Ovary (tissue), 9 donors: Measurements from ENCODE around the gene PP2D1. TPM values are rescaled to one million over a fixed set of nuclear protein-coding genes. Genes with fewer than 3 reads are reported as not detected.

Source experiments
- DNase-seq, 5 donors: peaks; one replicate each; pipeline ENCODE4 v3.0.0-alpha.2; 2019 to 2020
- H3K27ac ChIP-seq, 2 donors: fragments of 200-600 bp; one replicate each; pipeline versions ENCODE4 v1.5.1 to v1.8.0; 2019 to 2022
- H3K27me3 ChIP-seq: fragments of 200-600 bp; one replicate; pipeline ENCODE4 v1.8.0; 2022
- H3K36me3 ChIP-seq: fragments of 200-600 bp; sonication (generic); one replicate; pipeline ENCODE4 v1.5.1; 2019
- H3K4me1 ChIP-seq: one replicate; pipeline ENCODE4 v1.8.1; 2013; ENCODE audit warnings: mild to moderate bottlenecking, moderate library complexity; ENCODE audit not compliant: insufficient read depth
- H3K4me3 ChIP-seq: fragments of 200-600 bp; sonication (generic); one replicate; pipeline ENCODE4 v1.5.1; 2017
- H3K9me3 ChIP-seq, 2 donors: fragments of 200-600 bp in 1 of 2; sonication (generic) in 1 of 2; one replicate each; pipeline versions ENCODE4 v1.5.1 to v1.8.1; 2013 to 2019; ENCODE audit warnings: mild to moderate bottlenecking in 1 of 2, moderate library complexity in 1 of 2
- CTCF ChIP-seq, 3 donors: fragments of 450-650 bp in 2 of 3; fragments of 200-600 bp in 1 of 3; IDR thresholded peaks; one replicate each; pipeline versions ENCODE4 v1.5.1 to v1.8.0; 2016 to 2022; ENCODE audit warnings: antibody characterized with exemption in 3 of 3, mild to moderate bottlenecking in 1 of 3
- EP300 ChIP-seq: sonication (generic); formaldehyde crosslinking; IDR thresholded peaks from one replicate; pipeline ENCODE4 v1.6.1; 2017; ENCODE audit warnings: antibody characterized with exemption
- POLR2A ChIP-seq: fragments of 450-650 bp; IDR thresholded peaks from one replicate; pipeline ENCODE4 v1.6.1; 2017; ENCODE audit warnings: antibody characterized with exemption, mild to moderate bottlenecking, moderate library complexity
- WGBS, 3 donors: extraction: QIAGEN DNeasy Blood & Tissue Kit in 1 of 3; methylation state at CpG; one replicate each; pipeline versions ENCODE4 v1.1.5 to v1.1.7; 2013 to 2017; 5-methylcytosine and 5-hydroxymethylcytosine counted together
- intact Hi-C, 4 donors: fragments of 100-400 bp; cut with DNase I; formaldehyde crosslinking; loops; one replicate each; pipeline versions ENCODE4 v1.11.0 to v1.15.1; 2022 to 2023
- polyA plus RNA-seq, 2 donors: library from polyadenylated mRNA; stranded (reverse); fragments of 200-250 nt in 1 of 2; fragments of 350-450 nt in 1 of 2; fragmentation: Illumina TruSeq in 1 of 2; extraction: RNeasy Lipid Tissue Mini Kit (QIAGEN cat#74804) in 1 of 2; gene quantifications; one replicate each; pipeline ENCODE4 v1.2.3, GENCODE V29; 2013 to 2014
- total RNA-seq, 7 donors: library from RNA; depleted of rRNA in 2 of 7; stranded (reverse); fragments of >200 nt in 2 of 7; fragmentation: NEBNext Ultra II Directional in 3 of 7; extraction: Animal tissue kit (Norgen Biotek cat#: 25700) in 3 of 7; gene quantifications; one replicate each; pipeline versions ENCODE4 v1.1.0 to v1.2.4, GENCODE V29; 2016 to 2023
- donor health status: DM: no; HTN: no; CAD: no; lungs with moderate emphysema.
- donor health status: DM: no; HTN: no; CAD: no.
- donor health status: Bipolar disorder and iron deficiency.
- donor health status: DM: yes; HTN: yes; CAD: no.
- donor health status: DM: no; HTN: no; CAD: no.
- donor health status: DM: yes; HTN: yes; CAD: no.

PP2D1 gene
- total and polyA plus RNA-seq, 9 donors = not detected

- H3K27me3 ChIP-seq = no peaks in the 10 kb centered on the region
Observed at GRCh38 chr3:19967812-19968211, 44.3 kb downstream of the PP2D1 start.

GRCh38 chr3:19967208-19967607, 44.9 kb downstream of the PP2D1 start:
- H3K27me3 ChIP-seq = no peaks in the 10 kb centered on the region
- TF ChIP-seq EP300 = no peak
- no peak for TF ChIP-seq POLR2A
- TF ChIP-seq CTCF (IDR thresholded peaks at IDR 0.05) = no peak
- H3K36me3 ChIP-seq = no peaks in the 10 kb centered on the region
- H3K27ac ChIP-seq = no peak overlapping the region
- H3K4me3 ChIP-seq = no peak overlapping the region
- WGBS, 3 donors = 90 to 93% (median 91%) methylated on average over 6 of the region's 6 CpGs
- no peaks in the 10 kb centered on the region for H3K9me3 ChIP-seq
- intact Hi-C loops = no loop called here
- H3K4me1 ChIP-seq = peaks cover 11% of the 10 kb centered on the region
- DNase-seq = no peak

More at GRCh38 chr3:19967812-19968211, 44.3 kb downstream of the PP2D1 start:
- Histone ChIP-seq H3K27ac (no peak overlapping the region), H3K4me1 (peaks cover 8% of the 10 kb centered on the region), H3K36me3 (no peaks in the 10 kb centered on the region), H3K9me3 (no peaks in the 10 kb centered on the region), H3K4me3 (no peak overlapping the region)
- WGBS, 3 donors = 86 to 87% (median 87%) methylated on average over 4 of the region's 4 CpGs
- intact Hi-C loops = no loop called here
- DNase-seq = no peak
- TF ChIP-seq POLR2A (no peak), EP300 (no peak), CTCF (IDR thresholded peaks at IDR 0.05) (no peak)

- no peak overlapping the region for H3K27ac ChIP-seq
- no peak for DNase-seq
- H3K4me3 ChIP-seq = no peak overlapping the region
- H3K4me1 ChIP-seq = peaks cover 11% of the 10 kb centered on the region
- TF ChIP-seq CTCF (IDR thresholded peaks at IDR 0.05) (no peak), EP300 (no peak), POLR2A (no peak)
- WGBS, 3 donors = 93 to 97% (median 95%) methylated on average over 4 of the region's 4 CpGs
- H3K36me3 ChIP-seq = no peaks in the 10 kb centered on the region
- no peaks in the 10 kb centered on the region for H3K27me3 ChIP-seq
- no peaks in the 10 kb centered on the region for H3K9me3 ChIP-seq
- intact Hi-C loops = no loop called here
Observed at GRCh38 chr3:19961960-19962359, 50.1 kb downstream of the PP2D1 start.

GRCh38 chr3:19960696-19961095, 51.4 kb downstream of the PP2D1 start:
- WGBS, 3 donors = 73 to 85% (median 84%) methylated on average over 4 of the region's 4 CpGs
- Histone ChIP-seq H3K4me1 (peaks cover 14% of the 10 kb centered on the region), H3K36me3 (no peaks in the 10 kb centered on the region), H3K4me3 (no peak overlapping the region), H3K27me3 (no peaks in the 10 kb centered on the region), H3K27ac (no peak overlapping the region), H3K9me3 (no peaks in the 10 kb centered on the region)
- DNase-seq = no peak
- intact Hi-C loops = no loop called here
- TF ChIP-seq EP300 (no peak), POLR2A (no peak), CTCF (IDR thresholded peaks at IDR 0.05) (no peak)
